B cell (primary cell): ENCODE measurements around the gene NES. TPM values are rescaled to one million over a fixed set of nuclear protein-coding genes. Genes with fewer than 3 reads are reported as not detected.
A peak's percentile ranks its signal among the peaks of the same experiment; 100 is the strongest.

ENCODE experiments used
- ATAC-seq: fragments of 200-7000 bp; cut with Tn5 transposase; one replicate; pipeline ENCODE4 v1.10.0; 2021; ENCODE audit warnings: low read depth, mild to moderate bottlenecking, moderate number of reproducible peaks, moderate library complexity
- CTCF ChIA-PET: fragments of 350-600 bp; sonication (Branson Sonifier 250); formaldehyde crosslinking; loops from one replicate; lab custom pipeline; 2021; ENCODE audit warnings: antibody characterized with exemption, inconsistent platforms; lab: Charles Lee
- POLR2A ChIA-PET: fragments of 350-600 bp; sonication (Branson Sonifier 250); formaldehyde crosslinking; loops from one replicate; lab custom pipeline; 2021; ENCODE audit warnings: antibody characterized with exemption; lab: Charles Lee
- DNase-seq: peaks from one replicate; pipeline ENCODE4 v3.0.0; 2013
- H2AFZ ChIP-seq: 2 replicates; pipeline ENCODE4 v1.6.1; 2012; ENCODE audit warnings: mild to moderate bottlenecking, low read depth, low read length; ENCODE audit not compliant: insufficient read depth, poor library complexity, severe bottlenecking
- H3K27ac ChIP-seq, 2 donors: 1 replicate in 1 of 2; 2 replicates in 1 of 2; pipeline ENCODE4 v1.5.1; 2012 to 2013; ENCODE audit warnings: low read length in 2 of 2, mild to moderate bottlenecking in 2 of 2, moderate library complexity in 1 of 2
- H3K27me3 ChIP-seq, 4 experiments: fragments of 200-600 bp in 1 of 4; sonication (generic) in 1 of 4; replicated peaks in 1 of 4; 1 replicate in 2 of 4; 2 replicates in 2 of 4; pipeline versions ENCODE4 v1.6.1 to v1.7.0; 2013 to 2016; ENCODE audit warnings: low read length in 3 of 4, mild to moderate bottlenecking in 2 of 4, mixed read lengths in 1 of 4, moderate library complexity in 1 of 4; ENCODE audit not compliant: insufficient read depth in 4 of 4, control insufficient read depth in 3 of 4; ENCODE audit errors: control extremely low read depth in 1 of 4
- H3K36me3 ChIP-seq, 2 experiments: replicated peaks in 1 of 2; 1 replicate in 1 of 2; 2 replicates in 1 of 2; pipeline versions ENCODE4 v1.6.1 to v1.7.1; 2013; ENCODE audit warnings: low read length in 1 of 2; ENCODE audit not compliant: insufficient read depth in 2 of 2, control insufficient read depth in 1 of 2; ENCODE audit errors: control extremely low read depth in 1 of 2, extremely low read depth in 1 of 2
- H3K4me1 ChIP-seq, 2 donors: fragments of 200-600 bp in 1 of 2; sonication (generic) in 1 of 2; 1 replicate in 1 of 2; 2 replicates in 1 of 2; pipeline versions ENCODE4 v1.5.1 to v1.6.1; 2013 to 2017; ENCODE audit warnings: low read length in 2 of 2; ENCODE audit not compliant: control insufficient read depth in 2 of 2, insufficient read depth in 2 of 2
- H3K4me2 ChIP-seq: replicated peaks from 2 replicates; pipeline ENCODE3; 2012; ENCODE audit warnings: mild to moderate bottlenecking, low read depth, low read length; ENCODE audit not compliant: poor library complexity, severe bottlenecking
- H3K4me3 ChIP-seq, 5 experiments: fragments of 200-600 bp in 1 of 5; sonication (generic) in 1 of 5; 1 replicate in 3 of 5; 2 replicates in 2 of 5; pipeline versions ENCODE4 v1.5.1 to v1.7.0; 2011 to 2016; ENCODE audit warnings: low read length in 4 of 5, mild to moderate bottlenecking in 4 of 5, low read depth in 2 of 5, control low read depth in 1 of 5, moderate library complexity in 1 of 5; ENCODE audit not compliant: insufficient read depth in 1 of 5; ENCODE audit errors: control extremely low read depth in 1 of 5, extremely low read depth in 1 of 5
- H3K79me2 ChIP-seq: fragments of 200-600 bp; sonication (generic); one replicate; pipeline ENCODE4 v1.6.0; 2016; ENCODE audit warnings: low read length; ENCODE audit not compliant: control insufficient read depth, insufficient read depth
- H3K9ac ChIP-seq: fragments of 200-600 bp; sonication (generic); 2 replicates; pipeline ENCODE4 v1.6.1; 2017; ENCODE audit warnings: mild to moderate bottlenecking, low read length, moderate library complexity
- H3K9me3 ChIP-seq, 3 donors: one replicate each; pipeline versions ENCODE4 v1.6.1 to v1.7.1; 2013; ENCODE audit warnings: low read length in 2 of 3; ENCODE audit not compliant: control insufficient read depth in 2 of 3, insufficient read depth in 1 of 3; ENCODE audit errors: control extremely low read depth in 1 of 3
- H4K20me1 ChIP-seq: 2 replicates; pipeline ENCODE4 v1.6.0; 2012; ENCODE audit warnings: mild to moderate bottlenecking, low read length; ENCODE audit not compliant: insufficient read depth, control insufficient read depth, poor library complexity, severe bottlenecking
- H3K27ac Mint-ChIP-seq: one replicate; pipeline ENCODE4 v1.8.0; 2021; ENCODE audit warnings: mixed read lengths
- H3K27me3 Mint-ChIP-seq: one replicate; pipeline ENCODE4 v1.8.0; 2021; ENCODE audit warnings: mixed read lengths
- H3K4me1 Mint-ChIP-seq: one replicate; pipeline ENCODE4 v1.8.0; 2021; ENCODE audit warnings: mixed read lengths
- H3K4me3 Mint-ChIP-seq: one replicate; pipeline ENCODE4 v1.8.0; 2021; ENCODE audit warnings: mixed read lengths
- H3K9me3 Mint-ChIP-seq: one replicate; pipeline ENCODE4 v1.8.0; 2022; ENCODE audit warnings: mixed read lengths; ENCODE audit not compliant: insufficient read depth
- CTCF ChIP-seq: fragments of 200-600 bp; IDR thresholded peaks from one replicate; pipeline ENCODE4 v1.8.0; 2022; ENCODE audit warnings: antibody characterized with exemption, mild to moderate bottlenecking
- EZH2 ChIP-seq: IDR thresholded peaks from 2 replicates; pipeline ENCODE4 v1.6.1; 2012; ENCODE audit warnings: borderline replicate concordance, low read depth, mild to moderate bottlenecking, moderate library complexity, low read length; ENCODE audit not compliant: insufficient read depth, poor library complexity, severe bottlenecking
- WGBS: methylation state at CpG from one replicate; pipeline ENCODE4 v1.1.5; 2013; ENCODE audit warnings: missing lambda C conversion rate; ENCODE audit not compliant: insufficient coverage; 5-methylcytosine and 5-hydroxymethylcytosine counted together
- intact Hi-C: fragments of 100-400 bp; cut with micrococcal nuclease; formaldehyde crosslinking; loops from one replicate; pipeline ENCODE4 v1.10.0; 2022
- polyA plus RNA-seq: library from polyadenylated mRNA; depleted of rRNA; stranded (reverse); fragments of >200 nt; gene quantifications from 2 replicates; pipeline ENCODE4 v1.2.3, GENCODE V29; 2012
- total RNA-seq, 2 donors: library from RNA; stranded (reverse); fragments of 120-200 nt in 1 of 2; gene quantifications; 1 replicate in 1 of 2; 2 replicates in 1 of 2; pipeline versions ENCODE4 v1.2.3 to v1.2.4, GENCODE V29; 2013 to 2022

Gene NES
- total and polyA plus RNA-seq, 2 donors (not counting 1 experiment from before 2014, with no cell fraction given) = 0.05 TPM; not detected in 1

GRCh38 chr1:156642265-156643048 is 34.8 kb downstream of the NES start:
- H3K27ac ChIP-seq = no peak overlapping the region
- peak; percentile 25 for DNase-seq
- peak overlapping the region; percentile 54 for H2AFZ ChIP-seq
- H3K4me3 ChIP-seq = peak overlapping the region in 4 of 5 experiments; percentile 2 to 50 (median 26)
- H3K4me2 ChIP-seq = peak overlapping the region; percentile 87
- no peaks in the 10 kb centered on the region for H3K9me3 Mint-ChIP-seq
- H3K27me3 ChIP-seq = peaks cover 0 to 82% (median 55%) of the 10 kb centered on the region in 4 experiments
- POLR2A ChIA-PET = no interaction called here
- H3K9ac ChIP-seq = peak overlapping the region; percentile 42
- H3K27ac Mint-ChIP-seq = no peak overlapping the region
- H3K79me2 ChIP-seq = no peaks in the 10 kb centered on the region
- peaks cover 23% of the 10 kb centered on the region for H3K4me1 Mint-ChIP-seq
- H3K36me3 ChIP-seq = no peaks in the 10 kb centered on the region
- peaks cover 82% of the 10 kb centered on the region for H3K27me3 Mint-ChIP-seq
- no peaks in the 10 kb centered on the region for H4K20me1 ChIP-seq
- intact Hi-C loops = no loop called here
- peaks cover 24 to 28% of the 10 kb centered on the region in 2 donors for H3K4me1 ChIP-seq
- peak; percentile 16 for ATAC-seq
- CTCF ChIA-PET = interaction anchor here (0.5 to 4.6 kb wide), 7 partner anchors 16 to 257 kb away, joined by 3 to 29 read pairs (median 4); no protein-coding TSS in a partner anchor
- H3K4me3 Mint-ChIP-seq = peak overlapping the region; percentile 78
- peaks cover 0 to 6% (median 0%) of the 10 kb centered on the region in 3 donors for H3K9me3 ChIP-seq
- WGBS = 23% methylated on average over 39 of the region's 40 CpGs
- TF ChIP-seq EZH2 = peak; percentile 44
- TF ChIP-seq CTCF = no peak

GRCh38 chr1:156641761-156642264 is 35.4 kb downstream of the NES start, which contains the start of gene BCAN:
TSS of gene BCAN (plus strand) at chr1:156642117. CDS start at chr1:156646055, 3,938 bp downstream.
- POLR2A ChIA-PET = no interaction called here
- 4% methylated on average over 29 of the region's 46 CpGs for WGBS
- intact Hi-C loops = loop anchor here (2.0 kb wide), 1 partner anchor 15 kb away; no protein-coding TSS in a partner anchor

More at GRCh38 chr1:156641761-156642264, 35.4 kb downstream of the NES start, which contains the start of gene BCAN:
- peaks cover 24 to 28% of the 10 kb centered on the region in 2 donors for H3K4me1 ChIP-seq
- no peaks in the 10 kb centered on the region for H4K20me1 ChIP-seq
- peak within 1 kb of the TSS in 4 of 5 experiments; percentile 2 to 50 (median 26) for H3K4me3 ChIP-seq
- Mint-ChIP-seq H3K27ac (no peak within 1 kb of the TSS), H3K4me3 (peak within 1 kb of the TSS; percentile 80), H3K9me3 (no peaks in the 10 kb centered on the region), H3K4me1 (peaks cover 23% of the 10 kb centered on the region), H3K27me3 (peaks cover 79% of the 10 kb centered on the region)
- peak; percentile 55 for DNase-seq
- H3K36me3 ChIP-seq = no peaks in the 10 kb centered on the region
- H2AFZ ChIP-seq = peak within 1 kb of the TSS; percentile 54
- ATAC-seq = peak; percentile 48
- peak within 1 kb of the TSS; percentile 87 for H3K4me2 ChIP-seq
- H3K27me3 ChIP-seq = peaks cover 0 to 80% (median 55%) of the 10 kb centered on the region in 4 experiments
- H3K27ac ChIP-seq = no peak within 1 kb of the TSS
- peaks cover 0 to 6% (median 0%) of the 10 kb centered on the region in 3 donors for H3K9me3 ChIP-seq
- peak within 1 kb of the TSS; percentile 42 for H3K9ac ChIP-seq
- no peaks in the 10 kb centered on the region for H3K79me2 ChIP-seq
- CTCF ChIA-PET = interaction anchor here (1.1 to 4.6 kb wide), 4 partner anchors 16 to 196 kb away, joined by 3 to 29 read pairs (median 4); no protein-coding TSS in a partner anchor
- TF ChIP-seq EZH2 (no peak), CTCF (no peak)
